ENCODE data around the gene NDC80.
"Not testable (repeated sequence)": the region's sequence is repeated elsewhere in the genome, so short reads cannot be mapped to it uniquely, and the experiment has no call there.

NDC80 gene

DNA sequence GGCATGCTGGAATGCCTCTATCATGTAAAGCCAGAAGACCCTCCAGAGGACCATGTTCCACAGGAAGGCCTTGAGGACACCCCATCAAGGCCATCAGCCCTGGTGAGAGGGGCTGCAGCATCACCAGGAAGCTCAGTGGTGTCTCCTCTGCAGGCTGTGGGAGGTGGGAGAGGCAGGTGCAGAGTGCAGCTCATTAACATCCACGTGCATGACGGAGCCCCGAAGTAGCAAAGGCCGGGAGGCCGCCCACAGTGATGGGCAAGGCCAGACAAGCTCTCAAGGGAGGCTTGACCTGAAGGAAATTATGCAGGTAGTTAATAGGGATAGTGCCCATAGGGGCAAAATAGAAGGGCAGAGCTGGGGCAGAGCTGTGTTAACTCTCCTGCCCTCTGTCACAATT is 53.9 kb downstream of the NDC80 start:
- no peak for DNase-seq (ENCODE audit: low read depth in 3 of 3)

DNA sequence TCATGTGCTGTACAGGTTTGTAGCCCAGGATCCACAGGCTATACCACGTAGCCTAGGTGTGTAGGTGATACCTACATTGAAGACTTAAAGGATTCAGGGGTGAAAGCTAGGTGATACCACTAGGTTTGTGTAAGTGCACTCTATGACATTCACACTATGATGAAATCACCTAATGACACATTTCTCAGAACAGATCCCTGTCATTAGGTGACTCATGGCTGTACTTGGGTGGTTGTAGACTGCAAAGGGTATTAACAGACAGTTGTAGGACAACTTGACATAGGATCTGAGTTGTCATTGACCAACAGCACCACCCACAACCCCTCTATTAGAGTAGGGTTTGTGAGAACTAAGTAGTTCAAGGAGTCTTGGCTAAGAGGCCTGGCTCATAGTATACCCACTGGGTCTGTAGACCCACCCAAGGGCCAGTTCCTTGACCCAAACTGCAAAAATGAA is 56.5 kb downstream of the NDC80 start:
- peak in 1 of 3 experiments; percentile 22 for DNase-seq (ENCODE audit: low read depth in 3 of 3)

DNA sequence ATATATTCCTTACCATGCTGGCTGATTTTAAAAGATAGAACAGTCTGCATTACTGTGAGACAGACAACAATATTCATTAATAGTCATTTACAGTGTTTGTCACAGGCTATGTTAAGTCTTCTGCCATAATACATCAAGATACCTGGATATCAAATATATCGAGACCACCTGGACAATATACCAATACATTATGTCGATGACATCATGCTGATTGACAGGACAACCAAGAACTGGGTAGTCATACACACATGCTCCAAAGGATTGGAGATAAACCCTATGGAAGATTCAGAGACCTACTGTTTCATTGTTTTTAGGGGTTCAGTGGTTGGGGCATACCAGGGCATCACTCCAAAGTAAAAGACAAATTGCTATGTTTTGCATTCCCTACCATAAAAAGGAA is 57.6 kb downstream of the NDC80 start:
- no peak for DNase-seq (ENCODE audit: low read depth in 3 of 3)

DNA sequence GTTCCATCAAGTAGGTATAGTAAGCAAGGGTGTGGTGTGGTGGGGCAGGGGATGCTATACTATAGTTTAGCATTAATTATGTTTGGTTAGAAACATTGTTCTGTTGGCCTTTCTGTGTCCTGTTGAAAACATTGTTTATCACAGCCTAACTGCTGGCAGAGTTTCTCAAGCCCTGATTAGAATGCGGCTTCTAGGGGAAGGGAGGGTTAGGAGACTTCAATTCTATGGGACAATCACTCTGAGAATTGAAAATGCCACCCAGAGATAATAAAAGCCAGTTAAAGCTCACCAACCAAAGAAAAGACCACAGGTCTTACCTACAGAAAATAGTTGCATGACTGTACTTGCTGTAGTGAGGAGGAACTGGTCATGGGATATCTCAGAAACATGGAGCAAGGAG is 64.2 kb downstream of the NDC80 start:
- DNase-seq (ENCODE audit: low read depth in 3 of 3) = no peak

DNA sequence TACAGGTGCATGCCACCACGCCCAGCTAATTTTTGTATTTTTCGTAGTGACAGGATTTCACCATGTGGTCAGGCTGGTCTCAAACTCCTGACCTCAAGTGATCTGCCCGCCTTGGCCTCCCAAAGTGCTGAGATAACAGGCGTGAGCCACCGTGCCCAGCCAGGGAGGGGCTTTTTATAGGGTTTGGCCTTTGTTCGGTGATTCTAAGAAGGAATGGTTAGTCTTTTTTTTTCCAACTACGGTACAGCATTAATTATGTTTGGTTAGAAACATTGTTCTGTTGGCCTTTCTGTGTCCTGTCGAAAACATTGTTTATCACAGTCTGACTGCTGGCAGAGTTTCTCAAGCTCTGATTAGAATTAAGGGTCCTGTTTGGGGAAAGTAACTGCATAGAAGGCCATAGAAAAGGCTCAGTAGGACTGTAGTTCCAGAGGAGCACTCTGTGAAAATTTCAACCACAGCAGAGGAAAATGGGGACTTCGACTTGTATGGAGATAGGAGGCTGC is 64.8 kb downstream of the NDC80 start:
- DNase-seq (ENCODE audit: low read depth in 3 of 3) = no peak

DNA sequence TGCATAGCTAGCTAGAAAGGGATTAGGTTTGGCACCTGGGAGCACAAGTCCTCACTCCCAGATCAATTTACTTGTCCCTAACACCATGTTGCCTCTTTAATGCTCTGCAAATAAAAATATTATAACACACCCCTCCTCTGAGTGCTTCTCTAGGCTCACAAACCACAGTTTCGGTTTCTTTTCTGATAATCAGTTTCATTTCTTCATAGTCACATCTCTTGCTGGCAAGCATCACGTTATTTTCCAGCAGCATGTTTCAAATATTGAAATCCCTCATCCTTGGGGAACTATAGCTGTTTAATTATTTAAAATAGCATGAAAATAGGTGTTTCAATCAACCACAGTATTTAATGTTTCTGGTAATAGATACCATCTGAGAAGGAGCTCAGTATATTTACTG is 70.3 kb downstream of the NDC80 start:
- no peak for DNase-seq (ENCODE audit: low read depth in 3 of 3)

DNA sequence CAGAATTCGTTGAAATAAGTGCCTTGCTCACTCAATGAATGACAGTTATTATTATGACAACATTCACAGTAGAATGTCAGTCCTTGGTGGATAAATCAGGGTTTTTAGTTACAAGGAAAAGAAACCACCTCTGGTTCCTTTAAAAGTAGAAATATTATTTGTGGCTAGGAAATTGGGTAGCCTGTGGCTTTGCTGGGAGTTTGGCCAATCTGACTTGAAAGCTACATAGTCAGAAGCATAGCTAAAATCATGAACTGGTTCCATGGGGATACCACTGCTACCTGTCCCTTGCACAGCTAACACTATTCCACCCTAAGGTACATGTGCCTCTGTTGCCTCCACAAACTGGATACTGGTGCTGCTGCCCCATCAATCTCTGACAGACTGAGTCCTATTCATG is 71.4 kb downstream of the NDC80 start:
- no peak for DNase-seq (ENCODE audit: low read depth in 3 of 3)

DNA sequence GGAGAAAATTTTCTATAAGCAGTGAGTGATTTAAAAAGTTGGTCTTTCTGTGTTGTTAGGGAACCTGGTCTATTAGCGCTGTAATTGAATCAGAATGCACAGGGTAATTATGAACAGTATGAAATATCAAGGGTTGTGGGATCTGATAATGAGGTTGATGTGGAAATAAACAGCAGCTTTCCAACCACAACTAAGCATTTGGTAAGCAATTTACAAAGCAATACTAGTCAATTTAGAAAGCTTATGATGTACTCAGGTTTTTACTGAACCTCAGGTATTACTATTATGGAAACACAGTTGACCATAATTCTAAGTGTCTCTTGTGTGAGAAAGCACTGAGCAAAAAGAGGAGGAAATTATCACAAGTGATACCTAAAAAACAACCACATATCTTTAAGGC is 73.2 kb downstream of the NDC80 start:
- DNase-seq (ENCODE audit: low read depth in 3 of 3) = no peak

DNA sequence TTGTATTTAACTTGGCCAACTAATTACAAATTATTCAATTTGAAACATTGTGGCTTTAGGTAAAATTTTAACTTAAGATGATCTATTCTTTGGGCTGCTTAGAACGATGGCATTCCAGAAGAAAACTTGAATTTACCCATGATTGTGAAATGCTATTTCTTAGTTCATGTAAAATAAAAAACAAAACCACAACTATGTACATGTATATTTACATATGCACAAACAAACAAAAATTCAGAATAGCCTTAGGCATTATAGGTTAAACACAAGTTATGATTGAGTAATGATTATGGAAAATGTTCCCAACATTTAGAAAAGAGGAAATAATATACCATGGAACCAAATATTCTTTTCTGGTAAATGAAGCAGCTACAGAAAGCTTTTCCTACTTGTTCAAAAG is 80.6 kb downstream of the NDC80 start:
- no peak for DNase-seq (ENCODE audit: low read depth in 3 of 3)

DNA sequence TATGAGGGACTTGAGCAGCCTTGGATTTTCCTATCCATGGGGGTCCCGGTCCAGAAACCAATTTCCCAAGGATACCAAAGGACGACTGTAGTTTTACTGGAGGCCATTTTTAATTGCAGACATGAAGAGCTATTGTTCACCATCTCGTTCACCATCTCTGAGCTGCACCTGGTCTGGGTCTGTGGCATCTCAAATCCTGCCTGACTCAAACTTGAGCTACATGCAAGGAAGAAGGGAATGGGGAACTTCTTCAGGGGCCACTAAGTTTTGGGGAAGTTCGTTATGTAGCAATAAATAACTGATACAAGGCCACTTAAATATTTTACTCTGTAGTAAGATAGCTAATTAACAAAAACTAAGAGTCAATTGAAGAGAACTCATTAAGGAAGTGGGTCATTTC is 82.1 kb downstream of the NDC80 start:
- DNase-seq (ENCODE audit: low read depth in 3 of 3) = no peak

DNA sequence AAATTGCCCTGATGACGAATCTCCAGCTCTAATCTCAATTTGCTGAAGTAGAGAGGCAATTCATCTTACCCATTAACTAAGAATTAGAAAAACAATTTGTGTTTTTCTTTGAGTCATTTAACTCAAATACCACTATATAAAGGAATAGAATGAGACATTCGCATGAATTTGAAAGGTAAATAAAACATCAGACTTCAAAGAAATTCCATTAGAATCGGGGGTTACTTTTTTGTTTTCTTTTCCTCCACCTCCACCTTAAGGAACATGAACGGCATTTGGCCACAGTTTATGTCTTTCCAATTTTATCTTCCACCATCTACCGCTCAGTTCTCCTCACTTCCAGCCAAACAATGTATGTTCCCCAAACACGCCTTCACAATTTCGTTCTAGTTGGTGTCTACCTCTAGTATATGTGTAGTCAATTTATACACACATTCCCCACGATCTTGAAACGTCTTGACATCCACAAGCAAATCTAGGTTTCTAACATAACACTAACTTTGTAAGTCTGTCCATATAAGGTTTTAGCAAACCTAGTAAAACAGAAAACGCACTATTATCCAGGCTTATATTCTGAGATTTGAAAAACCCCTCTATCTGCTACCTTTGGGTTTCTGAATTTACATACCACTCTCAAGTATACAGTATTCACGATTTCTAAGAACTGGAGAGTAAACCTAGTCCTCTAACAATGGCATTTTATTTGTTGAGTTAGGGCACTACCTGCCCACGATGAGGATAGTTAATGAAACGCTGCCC is 83.0 kb downstream of the NDC80 start:
- DNase-seq (ENCODE audit: low read depth in 3 of 3) = no peak

DNA sequence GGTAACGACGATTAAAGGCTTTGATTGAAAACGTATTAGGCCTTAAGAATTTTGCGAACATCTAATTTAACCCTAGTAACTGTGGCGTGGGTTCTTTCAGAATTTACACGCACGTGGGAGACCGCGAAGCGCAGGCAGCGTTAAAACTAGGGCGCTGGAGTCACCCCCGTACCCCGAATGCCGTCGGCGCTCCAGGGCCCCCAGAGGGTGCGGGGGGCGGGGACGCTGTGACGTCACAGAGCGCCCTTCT is 83.5 kb downstream of the NDC80 start:
- peak in 2 of 3 experiments; percentile 49 to 72 for DNase-seq (ENCODE audit: low read depth in 3 of 3)

DNA sequence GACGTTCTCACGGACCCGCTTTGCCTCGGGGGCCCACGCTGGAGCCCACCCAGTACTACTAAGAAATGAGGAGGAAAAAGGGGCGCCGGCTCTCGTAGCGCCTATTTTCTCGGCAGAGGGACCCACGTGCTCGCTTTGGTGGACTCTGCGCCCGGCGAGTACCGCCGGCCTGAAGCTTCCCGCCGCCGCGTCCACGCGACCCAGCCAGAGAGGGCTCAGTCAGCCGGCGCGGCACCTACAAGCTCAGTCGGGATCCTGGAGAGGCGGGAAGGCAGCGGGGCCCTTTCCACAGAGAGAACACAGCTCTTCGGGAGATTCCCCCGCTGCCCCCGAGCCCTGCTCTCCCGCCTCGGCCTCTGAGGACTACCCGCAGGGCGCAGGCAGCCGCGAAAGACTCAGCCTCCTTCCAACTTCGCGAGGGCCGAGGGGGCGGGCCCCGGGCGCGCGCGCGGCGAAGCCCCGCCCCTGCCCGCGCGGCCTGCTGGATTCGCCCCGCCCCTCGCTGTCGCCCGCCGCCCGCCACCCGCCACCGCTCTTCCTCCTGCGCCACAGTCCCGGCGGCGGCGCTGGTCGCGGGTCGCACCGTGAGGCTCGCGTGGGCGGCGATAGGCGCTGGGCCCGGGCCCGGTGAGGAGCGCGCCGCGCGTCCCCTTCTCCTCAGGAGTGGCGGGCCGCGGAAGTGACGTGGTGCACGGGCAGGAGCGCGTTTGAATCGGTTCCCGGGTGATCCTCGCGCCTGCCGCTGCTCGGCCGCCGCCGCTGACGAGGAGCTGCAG is 84.0 kb downstream of the NDC80 start, which contains the start of gene SMCHD1:
SMCHD1 (plus strand) TSS at position 549 of the 776 bp plus-strand sequence. CDS start 350 bp downstream, outside the sequence.
- DNase-seq (ENCODE audit: low read depth in 3 of 3) = peak; percentile 85 to 95 (median 86)

DNA sequence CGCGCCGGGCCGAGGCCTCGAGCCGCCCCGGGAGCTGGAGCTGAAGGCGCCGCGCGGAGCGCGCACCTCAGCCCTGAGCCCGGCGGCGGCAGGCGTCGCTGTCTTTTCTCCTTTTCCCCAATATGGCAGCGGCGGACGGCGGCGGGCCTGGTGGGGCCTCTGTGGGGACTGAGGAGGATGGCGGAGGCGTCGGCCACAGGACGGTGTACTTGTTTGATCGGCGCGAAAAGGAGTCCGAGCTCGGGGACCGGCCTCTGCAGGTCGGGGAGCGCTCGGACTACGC is 84.5 kb downstream of the NDC80 start:
- DNase-seq (ENCODE audit: low read depth in 3 of 3) = no peak

DNA sequence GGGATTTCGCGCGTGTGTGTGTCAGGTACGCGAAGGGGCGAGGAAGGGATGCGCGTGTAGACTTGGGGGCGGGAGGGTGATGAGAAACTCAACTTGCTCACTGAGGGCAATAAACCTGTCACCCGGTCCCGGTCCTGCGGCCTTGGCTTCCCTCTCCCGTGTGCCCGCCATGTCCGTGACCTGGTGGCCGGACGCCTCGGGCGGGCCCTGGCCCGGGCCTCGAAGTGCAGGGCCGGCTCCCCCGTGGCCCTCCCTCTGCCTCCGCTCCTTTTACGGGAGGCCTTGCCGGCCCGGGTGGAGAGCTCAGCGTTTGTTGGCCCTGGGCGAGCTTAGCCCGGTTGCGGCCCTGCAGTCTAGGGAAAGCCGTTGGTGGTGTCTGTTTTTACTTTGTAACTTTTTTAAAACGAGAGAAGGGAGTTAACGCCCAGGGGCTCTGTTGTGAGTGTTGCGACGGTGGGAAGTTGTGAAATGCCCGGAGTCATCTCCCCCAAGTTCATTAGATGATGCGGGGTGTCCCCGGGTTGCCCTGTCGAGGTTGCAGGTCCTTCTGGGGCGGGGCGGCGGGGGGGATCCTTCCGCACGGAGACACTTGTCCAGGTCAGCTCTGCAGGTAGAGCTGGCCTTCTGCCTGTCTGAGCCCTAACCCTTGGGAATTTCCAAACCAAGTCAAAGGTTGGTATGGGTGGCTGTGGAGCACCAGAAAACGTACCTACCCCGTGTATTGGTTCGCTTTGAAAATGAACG is 85.1 kb downstream of the NDC80 start:
- peak in 2 of 3 experiments; percentile 22 to 40 for DNase-seq (ENCODE audit: low read depth in 3 of 3)

DNA sequence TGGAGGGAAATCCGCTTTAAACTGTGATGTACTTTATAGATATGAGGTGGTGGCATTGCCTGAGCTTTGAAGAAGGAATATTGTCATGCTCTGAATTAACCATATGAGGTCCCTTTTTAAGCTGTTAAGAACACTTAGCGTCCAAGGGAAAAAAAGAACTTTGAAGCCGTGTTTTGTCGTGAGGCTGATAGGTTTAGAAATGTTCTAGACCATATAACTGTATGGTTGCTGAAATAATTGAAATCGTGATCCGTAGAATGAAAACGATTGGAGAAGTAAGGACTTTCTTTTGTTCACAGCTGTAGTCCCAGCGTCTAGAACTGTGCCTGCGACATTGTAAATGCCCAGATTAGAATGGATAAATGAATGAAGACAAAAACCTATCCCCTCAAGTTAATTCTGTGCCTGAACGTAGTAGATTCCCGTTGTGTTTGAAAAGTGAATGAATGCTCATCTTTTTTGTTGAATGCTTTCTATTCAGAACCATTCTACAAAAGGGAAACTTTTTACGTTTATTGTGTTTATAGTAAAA is 85.7 kb downstream of the NDC80 start:
- DNase-seq (ENCODE audit: low read depth in 3 of 3) = no peak

DNA sequence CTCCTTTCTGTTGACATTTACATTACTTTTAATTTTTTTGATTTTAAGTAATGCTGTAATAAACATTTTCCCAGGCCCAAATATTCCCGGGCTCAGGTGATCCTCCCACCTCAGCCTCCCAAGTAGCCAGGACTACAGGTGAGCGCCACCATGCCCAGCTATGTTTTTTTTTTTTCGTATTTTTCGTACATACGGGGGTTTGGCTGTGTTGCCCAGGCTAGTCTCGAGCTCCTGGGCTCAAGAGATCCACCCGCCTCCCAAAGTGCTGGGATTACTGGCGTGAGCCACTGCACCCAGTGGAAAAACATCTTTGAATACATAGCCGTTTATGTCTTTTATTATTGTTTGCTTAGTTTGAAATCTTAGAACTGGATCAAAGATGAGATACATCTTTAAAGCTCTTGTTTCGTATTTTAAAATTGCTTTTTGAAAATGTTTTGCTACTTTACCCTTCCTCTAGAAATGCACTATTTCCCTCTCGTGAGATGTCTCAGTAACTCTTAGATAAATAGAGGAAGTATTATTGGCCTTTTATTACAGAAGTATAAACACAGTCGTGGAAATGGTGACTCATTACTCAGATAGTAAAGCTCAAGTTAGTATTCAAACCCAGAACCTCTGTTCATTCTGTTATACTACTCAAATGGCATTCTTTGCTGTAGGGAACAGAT is 86.6 kb downstream of the NDC80 start:
- no peak for DNase-seq (ENCODE audit: low read depth in 3 of 3)

DNA sequence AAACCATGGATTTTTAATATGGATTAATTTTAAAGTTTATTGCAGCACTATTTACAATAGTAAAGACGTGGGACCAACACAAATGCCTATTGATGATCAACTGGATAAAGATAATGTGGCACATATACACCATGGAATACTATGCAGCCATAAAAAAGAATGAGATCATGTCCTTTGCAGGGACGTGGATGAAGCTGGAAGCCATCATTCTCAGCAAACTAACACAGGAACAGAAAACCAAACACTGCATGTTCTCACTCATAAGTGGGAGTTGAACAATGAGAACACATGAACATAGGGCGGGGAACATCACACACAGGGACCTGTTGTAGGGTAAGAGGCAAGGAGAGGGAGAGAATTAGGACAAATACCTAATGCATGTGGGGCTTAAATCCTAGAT is 89.5 kb downstream of the NDC80 start:
- not testable (repeated sequence) for DNase-seq (ENCODE audit: low read depth in 3 of 3)

DNA sequence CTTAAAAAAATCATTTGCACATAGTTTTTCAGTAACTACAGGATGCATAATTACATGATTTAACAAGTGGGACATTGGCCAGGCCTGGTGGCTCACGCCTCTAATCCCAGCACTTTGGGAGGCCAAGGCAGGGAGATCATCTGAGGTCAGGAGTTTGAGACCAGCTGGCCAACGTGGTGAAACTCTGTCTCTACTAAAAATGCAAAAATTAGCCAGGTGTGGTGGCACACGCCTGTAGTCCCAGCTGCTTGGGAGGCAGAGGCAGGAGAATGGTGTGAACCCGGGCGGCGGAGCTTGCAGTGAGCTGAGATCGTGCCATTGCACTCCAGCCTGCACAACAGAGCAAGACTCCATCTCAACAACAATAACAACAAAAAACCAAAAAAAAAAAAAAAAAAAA is 90.9 kb downstream of the NDC80 start:
- not testable (repeated sequence) for DNase-seq (ENCODE audit: low read depth in 3 of 3)

DNA sequence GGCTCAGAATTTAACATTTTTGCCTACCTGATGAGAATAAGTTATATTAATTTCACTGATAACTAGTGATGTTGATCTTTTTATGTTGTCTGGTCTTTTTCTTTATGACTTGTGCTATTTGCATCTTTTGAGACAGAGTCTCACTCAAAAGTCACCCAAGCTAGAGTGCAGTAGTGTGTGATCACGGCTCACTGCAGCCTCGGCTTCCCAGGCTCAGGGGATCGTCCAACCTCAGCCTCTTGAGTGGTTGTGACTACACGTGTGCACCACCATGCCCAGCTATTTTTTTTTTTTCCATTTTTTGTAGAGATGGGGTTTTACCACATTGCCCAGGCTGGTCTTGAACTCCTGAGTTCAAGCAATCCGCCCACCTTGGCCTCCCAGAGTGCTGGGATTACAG is 91.6 kb downstream of the NDC80 start:
- no peak for DNase-seq (ENCODE audit: low read depth in 3 of 3)

Measured in stimulated activated CD4-positive, alpha-beta T cell treated with anti-CD3 and anti-CD28 coated beads, TNF-alpha, amount 100 ng/mL, for 24 hours (primary cell).